ENCODE data around the gene KCNRG.

DNA sequence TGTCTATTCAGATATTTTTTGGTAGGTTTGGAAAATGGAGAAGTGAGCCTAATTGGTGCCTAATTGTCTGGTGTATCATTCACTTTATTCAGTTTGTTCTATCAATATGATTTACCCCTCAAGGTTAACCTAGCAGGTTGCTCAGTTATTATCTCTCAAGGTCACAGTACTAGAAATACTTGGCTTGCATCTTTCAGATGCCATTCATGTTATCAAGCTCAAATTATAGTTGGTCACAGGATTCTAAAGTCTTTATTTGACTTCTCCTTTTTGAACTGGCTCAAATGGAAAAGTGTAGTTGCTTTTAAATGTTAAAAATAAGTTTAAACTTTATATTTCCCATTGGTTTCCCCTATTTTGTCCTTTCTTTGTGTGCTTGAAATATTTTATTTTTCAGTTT is 2.6 kb downstream of the KCNRG start:
- TF ChIP-seq EZH2phosphoT487 (IDR thresholded peaks at IDR 0.05; ENCODE audit: unreplicated experiment) (no peak), POLR2AphosphoS5 (IDR thresholded peaks at IDR 0.05; ENCODE audit: low read depth) (no peak), CREB1 (CRISPR knock-in tag; IDR thresholded peaks at IDR 0.05; ENCODE audit: low read depth) (no peak), EZH2 (IDR thresholded peaks at IDR 0.05; ENCODE audit: low read depth, unreplicated experiment) (no peak), JUNB (IDR thresholded peaks at IDR 0.05; ENCODE audit: unreplicated experiment) (no peak), NANOG (IDR thresholded peaks at IDR 0.05; ENCODE audit: borderline replicate concordance) (no peak), ZNF331 (CRISPR knock-in tag; IDR thresholded peaks at IDR 0.05; ENCODE audit: low read depth) (no peak)
- TF ChIP-seq, protein P1, sequence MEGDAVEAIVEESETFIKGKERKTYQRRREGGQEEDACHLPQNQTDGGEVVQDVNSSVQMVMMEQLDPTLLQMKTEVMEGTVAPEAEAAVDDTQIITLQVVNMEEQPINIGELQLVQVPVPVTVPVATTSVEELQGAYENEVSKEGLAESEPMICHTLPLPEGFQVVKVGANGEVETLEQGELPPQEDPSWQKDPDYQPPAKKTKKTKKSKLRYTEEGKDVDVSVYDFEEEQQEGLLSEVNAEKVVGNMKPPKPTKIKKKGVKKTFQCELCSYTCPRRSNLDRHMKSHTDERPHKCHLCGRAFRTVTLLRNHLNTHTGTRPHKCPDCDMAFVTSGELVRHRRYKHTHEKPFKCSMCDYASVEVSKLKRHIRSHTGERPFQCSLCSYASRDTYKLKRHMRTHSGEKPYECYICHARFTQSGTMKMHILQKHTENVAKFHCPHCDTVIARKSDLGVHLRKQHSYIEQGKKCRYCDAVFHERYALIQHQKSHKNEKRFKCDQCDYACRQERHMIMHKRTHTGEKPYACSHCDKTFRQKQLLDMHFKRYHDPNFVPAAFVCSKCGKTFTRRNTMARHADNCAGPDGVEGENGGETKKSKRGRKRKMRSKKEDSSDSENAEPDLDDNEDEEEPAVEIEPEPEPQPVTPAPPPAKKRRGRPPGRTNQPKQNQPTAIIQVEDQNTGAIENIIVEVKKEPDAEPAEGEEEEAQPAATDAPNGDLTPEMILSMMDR (conservative IDR thresholded peaks at IDR 0.05; ENCODE audit: low read depth in 2 of 2) = no peak
- TF ChIP-seq, protein P2, sequence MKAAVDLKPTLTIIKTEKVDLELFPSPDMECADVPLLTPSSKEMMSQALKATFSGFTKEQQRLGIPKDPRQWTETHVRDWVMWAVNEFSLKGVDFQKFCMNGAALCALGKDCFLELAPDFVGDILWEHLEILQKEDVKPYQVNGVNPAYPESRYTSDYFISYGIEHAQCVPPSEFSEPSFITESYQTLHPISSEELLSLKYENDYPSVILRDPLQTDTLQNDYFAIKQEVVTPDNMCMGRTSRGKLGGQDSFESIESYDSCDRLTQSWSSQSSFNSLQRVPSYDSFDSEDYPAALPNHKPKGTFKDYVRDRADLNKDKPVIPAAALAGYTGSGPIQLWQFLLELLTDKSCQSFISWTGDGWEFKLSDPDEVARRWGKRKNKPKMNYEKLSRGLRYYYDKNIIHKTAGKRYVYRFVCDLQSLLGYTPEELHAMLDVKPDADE (IDR thresholded peaks at IDR 0.05) = no peak
